ENCODE measurements around the gene REM1. TPM values are rescaled to one million over a fixed set of nuclear protein-coding genes. Genes with fewer than 3 reads are reported as not detected.
"Not testable (repeated sequence)": the region's sequence is repeated elsewhere in the genome, so short reads cannot be mapped to it uniquely, and the experiment has no call there.

Gene REM1
- total and polyA plus RNA-seq, 2 of the 13 experiments (the other 11 are each of a cell fraction or from before 2014, with no cell fraction given), result not detected

- TF ChIP-seq ZHX2 (IDR thresholded peaks at IDR 0.05; ENCODE audit: low read depth) (peak; percentile 39; the same call in 1 of the 2 replicates), ZNF317 (CRISPR knock-in tag; IDR thresholded peaks at IDR 0.05) (peak; percentile 18; the same call in 1 of the 2 replicates), HMG20B (CRISPR knock-in tag; conservative IDR thresholded peaks at IDR 0.05) (0 out of 2 replicates have a peak, but pooled peaks have one; percentile 50), YY1 (IDR thresholded peaks at IDR 0.05; ENCODE audit: insufficient read depth, insufficient replicate concordance, low read depth, low read length) (peak; percentile 45), RCOR2 (CRISPR knock-in tag; IDR thresholded peaks at IDR 0.05) (peak; percentile 77), TEAD3 (CRISPR knock-in tag; optimal IDR thresholded peaks at IDR 0.05; ENCODE audit: borderline replicate concordance) (peak; percentile 71), NFAT5 (CRISPR knock-in tag; IDR thresholded peaks at IDR 0.05) (peak; percentile 73; the same call in 1 of the 2 replicates), RXRB (CRISPR knock-in tag; IDR thresholded peaks at IDR 0.05; ENCODE audit: borderline replicate concordance) (peak; percentile 34; the same call in 1 of the 2 replicates), EZH2 (conservative IDR thresholded peaks at IDR 0.05; ENCODE audit: low read depth, low read length) (0 out of 2 replicates have a peak, but pooled peaks have one; percentile 48), KDM2A (CRISPR knock-in tag; IDR thresholded peaks at IDR 0.05; ENCODE audit: borderline replicate concordance, low read depth) (peak; percentile 94), KLF16 (CRISPR knock-in tag; IDR thresholded peaks at IDR 0.05) (peak in 1 of 2 experiments; percentile 73; a peak in 1 of 4 replicates), HMGXB4 (CRISPR knock-in tag; IDR thresholded peaks at IDR 0.05; ENCODE audit: borderline replicate concordance in 1 of 2, low read depth in 1 of 2) (peak; percentile 80 to 90; a peak in 3 of 4 replicates), BORCS8-MEF2B (CRISPR knock-in tag; IDR thresholded peaks at IDR 0.05) (peak; percentile 50; the same call in 1 of the 2 replicates)
- not testable (repeated sequence) for TF ChIP-seq ZHX2 (CRISPR knock-in tag; IDR thresholded peaks at IDR 0.05; ENCODE audit: borderline replicate concordance)
These were observed 28.0 kb downstream of the REM1 start (continued) for GRCh38 chr20:31502884-31503673.

Data from HepG2 (cell line).